Stimulated activated naive CD8-positive, alpha-beta T cell treated with anti-CD3 and anti-CD28 coated beads, Interleukin-15, Interleukin-2, amounts not matched to agents 100 U/mL and 50 U/mL, for 24 hours (primary cell): Measurements from ENCODE around the gene ACTRT2.

Experiments used
- ATAC-seq: fragments of 150-1000 bp; cut with Tn5 transposase; one replicate; pipeline ENCODE4 v1.10.0; 2021
- DNase-seq: peaks from one replicate; pipeline ENCODE4 v3.0.0; 2021

The ACTRT2 gene

GRCh38 chr1:3055051-3055450 is 33.8 kb downstream of the ACTRT2 start:
- ATAC-seq: no peak

GRCh38 chr1:3056641-3057040 is 35.4 kb downstream of the ACTRT2 start:
- no peak for DNase-seq
- no peak for ATAC-seq

More at GRCh38 chr1:3055051-3055450, 33.8 kb downstream of the ACTRT2 start:
- DNase-seq: no peak

DNA sequence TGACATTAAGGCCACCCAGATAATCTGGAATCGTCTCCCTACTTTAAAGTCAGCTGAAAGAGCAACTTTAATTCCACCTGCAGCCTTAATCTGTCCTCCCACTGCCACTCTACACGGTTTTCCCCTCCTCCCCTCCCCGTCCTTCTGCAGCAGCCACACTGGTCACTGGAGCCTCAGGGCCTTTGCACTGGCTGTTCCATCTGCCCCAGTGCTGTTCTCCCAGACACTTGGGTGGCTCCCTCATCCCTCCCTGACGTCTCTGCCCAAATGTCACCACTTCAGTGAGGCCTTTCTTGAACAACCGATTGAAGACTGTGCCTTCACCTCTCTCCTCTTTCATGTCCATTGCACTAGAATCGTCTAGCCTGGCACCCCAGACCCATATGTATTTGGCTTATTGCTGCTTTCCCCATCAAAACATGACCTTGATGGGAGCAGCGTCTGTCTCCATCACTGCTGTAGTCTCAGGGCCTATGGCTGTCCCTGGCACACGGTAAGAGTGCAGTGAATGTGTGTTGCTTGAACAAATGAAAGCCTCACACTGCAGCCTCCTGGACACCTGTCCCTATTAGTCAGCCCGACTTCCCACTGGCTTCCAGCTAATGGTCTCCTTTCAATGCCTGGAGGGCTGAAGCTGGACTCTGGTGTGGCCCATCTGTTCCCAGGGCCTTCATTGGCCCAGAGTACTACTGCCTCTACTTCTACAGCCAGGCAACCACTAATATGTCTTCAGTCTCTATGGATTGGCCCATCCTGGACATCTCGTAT is 37.2 kb downstream of the ACTRT2 start:
- ATAC-seq (peak; percentile 7), DNase-seq (no peak)

GRCh38 chr1:3060127-3060526 is 38.9 kb downstream of the ACTRT2 start:
- DNase-seq: no peak

GRCh38 chr1:3060601-3061551 is 39.6 kb downstream of the ACTRT2 start:
- ATAC-seq (no peak), DNase-seq (no peak)

More at GRCh38 chr1:3060127-3060526, 38.9 kb downstream of the ACTRT2 start:
- no peak for ATAC-seq

DNA sequence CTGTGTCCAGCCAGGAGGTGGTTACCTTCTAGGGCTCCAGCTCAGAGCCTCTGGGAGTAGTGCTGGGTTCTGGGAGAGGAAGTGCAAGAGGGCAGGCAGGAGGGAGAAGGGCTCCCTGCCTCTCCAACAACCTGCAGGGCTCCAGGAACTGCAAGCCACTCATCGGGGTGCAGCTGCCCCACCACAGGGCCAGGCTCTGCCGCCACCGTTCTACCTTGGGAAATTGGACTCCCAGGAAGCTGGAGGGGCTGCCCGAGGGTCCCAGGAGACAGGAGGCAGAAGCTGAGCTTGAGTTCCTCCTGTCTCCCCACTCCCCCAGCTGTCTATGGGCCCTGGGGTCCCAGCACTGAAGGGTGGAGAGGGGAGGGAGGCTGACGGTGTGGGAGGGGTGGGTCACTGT is 40.3 kb downstream of the ACTRT2 start:
- ATAC-seq (no peak), DNase-seq (no peak)

GRCh38 chr1:3061981-3062615 is 40.8 kb downstream of the ACTRT2 start:
- ATAC-seq: no peak
- DNase-seq: no peak

- ATAC-seq: no peak
These were observed 41.5 kb downstream of the ACTRT2 start for GRCh38 chr1:3062616-3063378.

DNA sequence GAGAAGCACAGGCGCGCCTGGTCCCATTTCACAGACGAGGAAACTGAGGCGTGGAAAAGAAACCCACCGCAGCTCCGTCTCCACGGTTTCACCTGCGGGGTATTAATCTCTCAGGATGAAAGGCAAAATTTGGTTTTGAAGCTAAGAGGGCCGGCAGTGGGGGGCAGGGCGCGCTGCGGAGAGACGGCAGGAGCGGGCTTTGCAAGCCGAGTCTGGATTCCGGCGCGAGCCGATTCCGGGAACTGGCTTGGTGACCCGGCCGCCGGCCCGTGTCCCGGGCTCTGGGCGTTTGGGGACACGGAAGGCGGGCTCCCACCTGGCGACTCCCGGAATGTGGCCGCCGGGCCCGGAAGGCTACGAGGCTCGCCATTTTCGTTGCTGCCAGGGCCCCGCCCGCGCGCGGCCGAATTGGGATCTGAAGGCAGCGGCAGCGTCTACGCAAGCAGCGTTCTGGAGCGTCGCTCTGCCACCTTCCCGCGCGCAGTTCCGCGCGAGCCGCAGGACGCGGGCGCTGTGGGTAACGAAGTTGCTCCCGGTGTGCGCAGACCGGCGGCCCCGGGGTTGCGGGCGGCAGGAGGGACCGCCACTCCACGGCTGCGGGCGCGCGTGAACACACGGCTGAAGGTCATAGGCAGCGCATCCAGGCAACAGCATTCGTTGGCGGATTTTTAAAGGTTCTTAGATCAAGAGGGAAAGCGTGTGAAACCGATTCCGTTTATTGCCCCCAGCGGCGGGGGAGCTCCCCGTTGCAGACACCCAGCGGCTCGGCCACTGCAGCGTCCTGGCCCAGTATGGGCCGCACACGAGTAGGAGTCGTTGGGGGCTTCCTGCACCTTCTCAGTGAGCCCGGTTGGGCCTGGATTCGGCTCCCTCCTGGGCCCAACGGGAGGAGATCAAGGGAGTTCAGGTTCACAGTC is 42.4 kb downstream of the ACTRT2 start:
- no peak for DNase-seq
- ATAC-seq: no peak

More at GRCh38 chr1:3062616-3063378, 41.5 kb downstream of the ACTRT2 start:
- DNase-seq: no peak

DNA sequence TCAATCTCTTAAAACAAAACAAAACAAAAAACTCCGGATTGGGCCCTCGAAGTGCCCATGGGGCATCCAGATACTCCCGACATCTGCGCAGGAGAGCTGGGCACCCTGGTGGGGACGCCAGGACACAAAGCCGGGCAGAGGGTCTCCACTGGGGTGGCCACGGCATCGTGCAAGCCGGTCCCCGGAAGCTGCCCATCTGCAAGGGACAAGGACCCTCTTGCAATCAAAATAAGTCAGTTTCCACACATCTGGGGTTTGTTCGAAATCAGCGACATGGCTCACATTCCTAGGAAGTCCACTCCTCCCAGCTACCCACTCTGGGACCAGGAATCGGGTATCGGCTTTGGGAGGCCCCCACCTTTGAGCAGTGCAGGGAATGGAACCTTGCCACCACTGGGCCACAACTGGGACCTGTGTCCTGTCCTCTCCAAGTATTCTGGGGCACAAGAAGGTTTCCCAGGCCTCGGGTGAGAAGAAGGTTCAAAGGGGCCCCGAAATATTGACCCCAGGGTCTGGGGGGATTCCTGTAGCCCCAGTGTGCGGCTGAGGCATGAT is 43.1 kb downstream of the ACTRT2 start:
- DNase-seq: no peak
- ATAC-seq: no peak

- ATAC-seq (no peak), DNase-seq (no peak)
These were observed 43.6 kb downstream of the ACTRT2 start for GRCh38 chr1:3064901-3065300.

DNA sequence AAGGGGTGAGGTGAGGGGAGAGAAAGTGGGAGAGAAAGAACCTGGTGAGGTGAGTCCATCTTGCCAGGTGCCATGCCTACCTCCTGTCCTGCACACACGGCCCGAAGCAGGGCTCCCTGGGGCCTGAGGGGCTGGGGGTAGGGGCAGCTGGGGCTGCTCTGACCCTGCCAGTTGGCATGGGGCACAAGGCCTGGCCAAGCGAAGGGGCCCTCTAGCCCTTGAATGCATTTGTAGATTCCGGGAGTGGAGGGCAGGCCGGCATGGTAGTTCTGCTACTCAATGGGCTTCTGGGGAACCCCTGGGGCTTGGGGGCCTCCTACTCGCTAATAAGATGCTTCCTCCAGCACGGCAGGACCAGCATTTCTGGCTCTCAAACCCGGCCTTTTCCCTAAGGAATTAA is 44.1 kb downstream of the ACTRT2 start:
- ATAC-seq (no peak), DNase-seq (no peak)

DNA sequence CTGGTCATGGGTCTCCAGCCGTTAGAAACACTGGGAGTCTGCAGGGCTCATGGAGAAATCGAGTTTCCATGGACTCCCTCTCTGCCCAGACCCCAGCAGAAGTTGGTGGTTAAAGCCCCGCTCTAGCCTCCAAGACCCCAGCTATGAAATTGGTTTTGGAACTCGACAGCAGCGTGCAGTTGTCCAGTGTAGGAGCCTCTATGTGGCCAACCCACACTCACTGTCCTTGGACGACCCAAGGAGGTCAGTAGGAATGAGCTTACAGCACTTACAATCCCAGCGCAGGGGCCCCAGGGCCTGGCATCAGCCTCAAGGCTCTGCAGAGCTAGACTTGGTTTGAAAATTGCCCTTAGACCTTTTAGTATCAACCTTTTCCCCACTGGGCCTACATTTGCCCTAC is 44.5 kb downstream of the ACTRT2 start:
- ATAC-seq: no peak
- no peak for DNase-seq

DNA sequence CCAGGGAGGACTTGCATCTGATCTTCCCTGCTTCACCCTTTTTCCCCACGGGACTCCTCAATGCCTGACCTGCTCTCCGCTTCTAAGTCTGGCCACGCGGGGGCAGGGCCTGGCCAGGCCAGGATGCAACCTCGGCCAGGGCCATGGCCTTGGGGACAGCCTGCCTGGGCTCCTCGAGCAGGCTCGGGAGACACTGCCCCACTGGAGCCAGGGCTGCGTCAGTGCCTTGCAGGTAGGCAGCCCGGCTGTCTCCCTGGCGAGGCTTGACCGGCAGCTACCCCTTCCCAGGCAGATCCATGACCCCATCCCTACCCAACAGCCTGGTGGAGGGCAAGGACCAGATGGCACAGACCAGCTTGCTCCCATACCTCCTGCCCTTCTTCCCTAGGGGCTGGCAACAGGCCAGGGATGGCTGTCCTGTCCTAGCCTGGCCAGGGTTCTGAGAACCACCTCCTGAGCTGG is 45.0 kb downstream of the ACTRT2 start:
- DNase-seq (no peak), ATAC-seq (no peak)

DNA sequence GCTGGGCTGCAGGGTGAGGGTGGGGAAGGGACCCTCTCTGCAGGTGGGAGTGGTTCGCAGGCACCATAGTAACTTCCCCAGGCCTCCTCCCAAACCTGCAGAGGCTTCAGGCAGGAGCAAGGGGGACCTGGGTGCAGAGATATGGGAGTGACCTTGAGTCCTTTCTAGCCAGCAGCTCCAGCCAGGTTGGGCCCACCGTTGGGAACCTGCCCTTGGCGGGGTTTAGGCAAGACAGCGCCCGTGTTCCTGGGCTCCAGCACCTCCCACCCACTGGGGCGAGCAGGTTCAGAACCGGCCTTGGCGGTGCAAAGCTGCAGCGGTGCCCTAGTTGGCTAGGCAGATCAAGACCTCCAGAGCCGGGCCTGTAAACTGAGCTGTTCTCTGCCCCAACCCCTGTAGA is 45.6 kb downstream of the ACTRT2 start:
- DNase-seq: no peak
- no peak for ATAC-seq

DNA sequence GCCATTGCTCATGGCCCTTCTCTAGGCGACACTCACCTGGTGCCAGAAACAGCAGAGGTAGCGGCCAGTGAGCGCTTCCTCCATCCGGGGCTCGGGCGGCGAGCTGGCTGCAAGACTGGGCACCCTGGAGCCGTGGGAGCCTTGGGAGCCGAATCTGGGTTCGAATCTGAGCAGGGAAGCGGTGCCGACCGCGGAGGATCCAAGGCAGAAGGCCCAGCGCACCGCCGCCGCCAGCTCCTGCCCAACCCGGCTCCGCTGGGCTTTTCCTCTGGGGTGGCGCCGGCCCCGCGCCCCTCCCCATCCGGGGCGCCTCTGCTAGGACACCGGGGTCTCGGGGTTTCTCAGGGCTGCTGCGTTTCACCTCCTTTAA is 46.0 kb downstream of the ACTRT2 start:
- no peak for DNase-seq
- no peak for ATAC-seq

DNA sequence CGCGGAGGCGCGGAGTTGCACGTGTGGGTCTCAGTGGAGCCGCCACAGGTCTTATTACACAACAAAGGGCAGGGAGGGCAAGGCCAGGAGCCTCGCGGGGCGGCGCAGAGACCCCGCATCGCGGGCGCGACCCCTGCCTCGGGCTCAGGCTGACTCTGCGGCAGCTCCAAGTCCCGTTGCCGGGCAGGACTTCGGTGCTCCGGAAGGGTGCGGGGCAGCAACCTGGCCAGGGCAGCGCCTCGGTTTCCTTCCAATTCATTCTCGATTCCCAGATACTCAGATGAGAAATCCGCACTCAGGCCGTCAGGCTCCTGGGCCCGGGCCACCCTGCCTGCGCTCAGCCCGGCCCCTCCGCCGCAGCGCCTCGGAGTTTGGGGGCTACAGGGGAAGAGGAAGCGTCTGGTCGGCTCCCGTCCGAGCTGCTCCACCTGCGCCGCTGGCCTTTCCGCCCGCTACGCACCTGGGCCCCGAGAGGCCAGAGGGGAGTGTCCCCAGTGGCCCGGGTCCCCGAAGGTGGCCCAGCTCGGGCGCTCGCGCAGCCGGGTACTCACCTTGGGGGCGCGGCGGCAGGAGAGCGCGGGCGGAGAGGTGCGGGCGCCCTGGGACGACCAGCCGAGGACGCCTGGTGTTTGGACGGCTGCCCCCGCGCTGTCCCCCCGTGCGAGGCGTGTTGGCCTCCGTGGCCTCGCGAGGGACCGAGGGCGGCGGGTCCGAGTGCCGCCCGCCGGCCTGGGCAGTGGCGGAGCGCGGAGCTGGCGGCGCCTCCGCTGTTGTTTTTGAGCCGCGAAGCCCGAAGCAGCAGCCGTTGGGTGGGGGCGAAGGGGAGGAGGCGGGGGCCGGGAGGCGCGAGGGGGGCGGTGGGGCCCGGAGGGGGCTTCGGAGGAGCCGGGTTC is 46.6 kb downstream of the ACTRT2 start:
- ATAC-seq (no peak), DNase-seq (no peak)

DNA sequence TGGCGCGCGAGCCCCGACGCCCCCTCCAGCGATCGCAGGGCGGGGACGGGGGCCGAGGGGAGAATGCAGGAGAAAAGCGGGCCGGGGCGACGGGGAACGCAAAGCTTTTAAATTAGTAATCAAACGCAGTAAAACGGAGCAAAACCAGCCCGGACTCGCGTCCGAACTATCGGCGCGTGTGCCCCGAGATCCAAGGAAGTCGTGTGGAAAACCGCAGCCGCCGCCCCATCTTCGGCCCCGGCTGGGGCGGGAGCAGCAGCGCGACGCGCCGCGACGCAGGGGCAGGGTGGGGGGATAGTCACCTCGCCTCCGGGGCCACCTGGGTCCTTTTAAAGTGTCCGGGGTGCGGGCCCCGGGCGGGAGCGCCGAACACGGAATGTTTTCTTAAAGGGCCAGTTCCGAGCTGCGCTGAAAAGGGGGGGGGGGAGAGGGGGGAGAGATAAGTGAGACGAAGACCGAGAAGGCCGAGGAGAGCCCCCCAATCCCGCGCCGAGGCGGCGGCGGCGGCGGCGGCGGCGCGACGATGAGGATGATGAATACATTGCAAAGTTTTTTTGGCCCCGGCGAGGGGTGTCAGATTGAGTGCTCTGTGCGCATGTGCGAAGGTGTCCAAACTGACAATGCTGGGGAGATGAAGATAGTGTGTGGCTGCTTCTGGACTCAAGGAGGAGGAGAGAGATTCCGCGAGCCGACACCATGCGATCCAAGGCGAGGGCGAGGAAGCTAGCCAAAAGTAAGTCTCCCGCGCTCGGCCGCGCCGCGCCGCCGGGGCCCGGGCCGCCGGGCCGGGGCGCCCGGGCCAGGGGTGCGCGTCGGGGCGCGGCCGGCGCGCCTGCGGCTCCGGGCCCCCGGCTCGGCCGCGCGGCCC is 47.5 kb downstream of the ACTRT2 start, which contains the start of gene PRDM16:
PRDM16 (plus strand) TSS at position 640 of the 868 bp plus-strand sequence; CDS start at position 697, 57 bp downstream.
- no peak for ATAC-seq
- peak; percentile 39 for DNase-seq
